K562 (cell line): ENCODE measurements around the gene GZMM. TPM values are rescaled to one million over a fixed set of nuclear protein-coding genes. Genes with fewer than 3 reads are reported as not detected.

Source experiments
- CREM ChIP-seq: IDR thresholded peaks from 2 replicates; pipeline ENCODE4 v1.6.1; 2014; ENCODE audit warnings: antibody characterized with exemption, low read depth
- ESRRA ChIP-seq: fragments of 450-650 bp; IDR thresholded peaks from 2 replicates; pipeline ENCODE4 v1.6.1; 2014; ENCODE audit warnings: low read depth, mild to moderate bottlenecking, moderate library complexity, borderline replicate concordance
- ETV1 ChIP-seq: fragments of 450-650 bp; conservative IDR thresholded peaks from 2 replicates; pipeline ENCODE4 v1.6.1; 2016; ENCODE audit warnings: missing genetic modification characterization, control low read depth, low read depth, missing compliant biosample characterization
- ETV6 ChIP-seq, 3 experiments: fragments of 150-350 bp in 1 of 3; sonication (generic) in 1 of 3; formaldehyde crosslinking in 1 of 3; IDR thresholded peaks; 2 replicates each; pipeline versions ENCODE4 v1.6.1 to v1.8.0; 2014 to 2022; ENCODE audit warnings: borderline replicate concordance in 2 of 3, low read depth in 2 of 3, antibody characterized with exemption in 1 of 3, low read length in 1 of 3, mild to moderate bottlenecking in 1 of 3, missing genetic modification reagents in 1 of 3
- FOS ChIP-seq: IDR thresholded peaks from 3 replicates; pipeline ENCODE4 v1.6.1; 2011; ENCODE audit not compliant: insufficient read length; ENCODE audit errors: extremely low read depth
- FOXJ2 ChIP-seq: fragments of 200-800 bp; sonication (Bioruptor generic); IDR thresholded peaks from 2 replicates; pipeline ENCODE4 v1.6.1; 2016; ENCODE audit warnings: missing genetic modification characterization, missing compliant biosample characterization
- FOXP1 ChIP-seq: sonication (generic); formaldehyde crosslinking; IDR thresholded peaks from 2 replicates; pipeline ENCODE4 v1.8.0; 2022; ENCODE audit warnings: mild to moderate bottlenecking, missing genetic modification reagents
- HMG20A ChIP-seq: fragments of 450-650 bp; formaldehyde crosslinking; conservative IDR thresholded peaks from 2 replicates; pipeline ENCODE4 v1.4.0; 2020; ENCODE audit warnings: mild to moderate bottlenecking, mixed read lengths
- ILK ChIP-seq: fragments of 450-650 bp; IDR thresholded peaks from 2 replicates; pipeline ENCODE4 v1.6.1; 2016; ENCODE audit warnings: missing genetic modification characterization, low read depth, mild to moderate bottlenecking, missing compliant biosample characterization, moderate library complexity, borderline replicate concordance
- NFXL1 ChIP-seq: fragments of 450-650 bp; formaldehyde crosslinking; IDR thresholded peaks from 2 replicates; pipeline ENCODE4 v1.4.0; 2021; ENCODE audit warnings: mild to moderate bottlenecking
- RBM15 ChIP-seq: fragments of 200-400 bp; formaldehyde crosslinking; IDR thresholded peaks from 2 replicates; pipeline ENCODE4 v1.6.1; 2018; ENCODE audit warnings: mild to moderate bottlenecking, low read length, moderate library complexity; ENCODE audit not compliant: insufficient read depth
- RCOR1 ChIP-seq, 2 experiments: IDR thresholded peaks; 2 replicates each; pipeline ENCODE4 v1.6.1; 2012; ENCODE audit warnings: low read depth in 2 of 2, low read length in 2 of 2, borderline replicate concordance in 1 of 2, improper control_type of control experiment in 1 of 2
- SIX5 ChIP-seq, 2 experiments: IDR thresholded peaks; 2 replicates each; pipeline ENCODE4 v1.6.1; 2011; ENCODE audit warnings: low read length in 2 of 2, borderline replicate concordance in 1 of 2, low read depth in 1 of 2, mild to moderate bottlenecking in 1 of 2, moderate library complexity in 1 of 2; ENCODE audit not compliant: insufficient read depth in 1 of 2
- ZNF121 ChIP-seq: sonication (generic); formaldehyde crosslinking; conservative IDR thresholded peaks from 2 replicates; pipeline ENCODE4 v1.8.0; 2022; ENCODE audit warnings: missing genetic modification reagents
- ZNF217 ChIP-seq: sonication (generic); formaldehyde crosslinking; IDR thresholded peaks from 2 replicates; pipeline ENCODE4 v1.8.0; 2022; ENCODE audit warnings: mild to moderate bottlenecking, missing genetic modification reagents
- ZNF41 ChIP-seq: fragments of 250-450 bp; sonication (Bioruptor Pico); conservative IDR thresholded peaks from 2 replicates; pipeline ENCODE4 v1.4.0; 2020; ENCODE audit warnings: mild to moderate bottlenecking
- ZNF584 ChIP-seq: fragments of 200-800 bp; sonication (Bioruptor generic); IDR thresholded peaks from 2 replicates; pipeline ENCODE4 v1.6.1; 2016; ENCODE audit warnings: low read depth, mild to moderate bottlenecking, missing genetic modification characterization, missing compliant biosample characterization
- polyA plus RNA-seq, 8 experiments: library from polyadenylated mRNA; depleted of rRNA in 4 of 8; stranded (reverse) in 5 of 8; unstranded in 3 of 8; fragments of >200 nt; fragmentation: Nextera tagmentation in 2 of 8; fragmentation: Illumina TruSeq in 1 of 8; extraction: Ambion mirVana in 2 of 8; extraction: Trizol in 1 of 8; gene quantifications; 2 replicates each; pipeline versions ENCODE4 v1.2.1 to v1.2.3, GENCODE V29; 2011 to 2014; ENCODE audit warnings: inconsistent platforms in 1 of 8, missing spikeins in 1 of 8
- total RNA-seq, 7 experiments: library from RNA; depleted of rRNA in 6 of 7; stranded (reverse); fragments of >200 nt in 6 of 7; fragmentation: Illumina TruSeq in 2 of 7; extraction: Trizol in 2 of 7; gene quantifications; 2 replicates each; pipeline versions ENCODE4 v1.2.1 to v1.2.3, GENCODE V29; 2011 to 2021; ENCODE audit warnings: low replicate concordance in 1 of 7
- TF ChIP-seq, protein P1 (sequence below): IDR thresholded peaks from 3 replicates; pipeline ENCODE4 v1.6.1; 2011; ENCODE audit warnings: borderline replicate concordance, mild to moderate bottlenecking, moderate library complexity; ENCODE audit not compliant: insufficient read length; ENCODE audit errors: extremely low read depth
- TF ChIP-seq, protein P2 (sequence below): IDR thresholded peaks from 2 replicates; pipeline ENCODE4 v1.6.1; 2011; ENCODE audit not compliant: insufficient read length; ENCODE audit errors: extremely low read depth
- TF ChIP-seq, protein P3 (sequence below): sonication (generic); formaldehyde crosslinking; IDR thresholded peaks from 2 replicates; pipeline ENCODE4 v1.8.0; 2022; ENCODE audit warnings: mild to moderate bottlenecking, missing genetic modification reagents
- TF ChIP-seq, protein P4 (sequence below): sonication (generic); formaldehyde crosslinking; IDR thresholded peaks from 2 replicates; pipeline ENCODE4 v1.9.0; 2022; ENCODE audit warnings: mild to moderate bottlenecking, missing genetic modification reagents

GZMM gene
- total and polyA plus RNA-seq, 9 of the 15 experiments (the other 6 are each of a cell fraction or from before 2014, with no cell fraction given): 0.08 to 2.6 (median 0.70) TPM; not detected in 2

DNA sequence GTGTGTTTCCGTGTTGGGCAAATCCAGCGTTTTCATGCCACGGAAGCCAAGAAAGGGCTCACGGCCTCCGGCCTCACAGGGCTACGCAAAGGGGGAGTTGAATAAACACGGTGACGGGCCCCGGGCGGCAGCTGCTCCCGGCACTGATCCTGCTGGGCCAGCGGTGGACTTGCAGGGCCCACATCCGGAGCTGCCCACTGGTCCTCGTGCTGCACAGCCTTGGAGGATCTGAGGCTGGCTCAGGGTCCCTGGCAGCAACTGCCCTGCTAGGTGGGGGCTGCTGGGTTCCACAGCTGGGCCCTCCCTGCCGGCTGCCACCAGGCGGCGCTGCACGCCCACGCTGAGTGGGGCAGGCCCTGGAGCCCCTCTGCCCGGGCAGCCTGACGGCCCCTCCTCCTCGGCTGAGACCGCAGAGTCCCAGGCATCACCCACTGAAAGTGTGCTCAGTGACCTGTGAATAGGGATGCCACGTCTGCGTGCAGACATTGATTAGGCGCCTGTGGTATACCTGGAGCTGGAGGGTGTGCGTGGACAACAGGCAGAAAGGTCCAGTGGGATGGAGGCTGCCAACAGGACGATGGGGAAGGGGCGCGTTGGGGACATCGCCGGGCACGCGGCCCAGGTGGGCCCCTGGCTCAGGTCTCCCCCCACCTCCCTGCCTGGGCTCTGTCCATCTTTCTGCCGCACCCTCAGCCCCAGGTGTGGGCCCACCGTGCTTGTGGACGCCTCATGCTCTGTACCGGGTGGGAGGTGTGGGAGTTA, 40.6 kb downstream of the GZMM start (continued):
- TF ChIP-seq, protein P1, sequence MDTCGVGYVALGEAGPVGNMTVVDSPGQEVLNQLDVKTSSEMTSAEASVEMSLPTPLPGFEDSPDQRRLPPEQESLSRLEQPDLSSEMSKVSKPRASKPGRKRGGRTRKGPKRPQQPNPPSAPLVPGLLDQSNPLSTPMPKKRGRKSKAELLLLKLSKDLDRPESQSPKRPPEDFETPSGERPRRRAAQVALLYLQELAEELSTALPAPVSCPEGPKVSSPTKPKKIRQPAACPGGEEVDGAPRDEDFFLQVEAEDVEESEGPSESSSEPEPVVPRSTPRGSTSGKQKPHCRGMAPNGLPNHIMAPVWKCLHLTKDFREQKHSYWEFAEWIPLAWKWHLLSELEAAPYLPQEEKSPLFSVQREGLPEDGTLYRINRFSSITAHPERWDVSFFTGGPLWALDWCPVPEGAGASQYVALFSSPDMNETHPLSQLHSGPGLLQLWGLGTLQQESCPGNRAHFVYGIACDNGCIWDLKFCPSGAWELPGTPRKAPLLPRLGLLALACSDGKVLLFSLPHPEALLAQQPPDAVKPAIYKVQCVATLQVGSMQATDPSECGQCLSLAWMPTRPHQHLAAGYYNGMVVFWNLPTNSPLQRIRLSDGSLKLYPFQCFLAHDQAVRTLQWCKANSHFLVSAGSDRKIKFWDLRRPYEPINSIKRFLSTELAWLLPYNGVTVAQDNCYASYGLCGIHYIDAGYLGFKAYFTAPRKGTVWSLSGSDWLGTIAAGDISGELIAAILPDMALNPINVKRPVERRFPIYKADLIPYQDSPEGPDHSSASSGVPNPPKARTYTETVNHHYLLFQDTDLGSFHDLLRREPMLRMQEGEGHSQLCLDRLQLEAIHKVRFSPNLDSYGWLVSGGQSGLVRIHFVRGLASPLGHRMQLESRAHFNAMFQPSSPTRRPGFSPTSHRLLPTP: no peak
- TF ChIP-seq ZNF121 (CRISPR knock-in tag) (no peak), RCOR1 (IDR thresholded peaks at IDR 0.05; ENCODE audit: borderline replicate concordance in 1 of 2, low read depth in 2 of 2, low read length in 2 of 2) (peak in 1 of 2 experiments; percentile 22; a peak in 1 of 4 replicates), RBM15 (no peak), NFXL1 (CRISPR knock-in tag) (no peak), SIX5 (IDR thresholded peaks at IDR 0.05; ENCODE audit: borderline replicate concordance in 1 of 2, insufficient read depth in 1 of 2, low read depth in 1 of 2, low read length in 2 of 2) (no peak), ILK (tag) (no peak), ZNF584 (CRISPR knock-in tag) (no peak), ZNF217 (no peak), ZNF41 (no peak), ETV1 (no peak), FOXJ2 (tag) (no peak), CREM (no peak; the same call in none of the 2 replicates), ESRRA (peak; percentile 46; the same call in 1 of the 2 replicates), FOS (no peak), ETV6 (IDR thresholded peaks at IDR 0.05; ENCODE audit: borderline replicate concordance in 1 of 2, low read depth in 2 of 2, low read length in 1 of 2) (no peak), ETV6 (CRISPR knock-in tag; IDR thresholded peaks at IDR 0.05; ENCODE audit: borderline replicate concordance) (no peak), FOXP1 (CRISPR knock-in tag) (no peak), HMG20A (CRISPR knock-in tag) (no peak)
- TF ChIP-seq, protein P2, sequence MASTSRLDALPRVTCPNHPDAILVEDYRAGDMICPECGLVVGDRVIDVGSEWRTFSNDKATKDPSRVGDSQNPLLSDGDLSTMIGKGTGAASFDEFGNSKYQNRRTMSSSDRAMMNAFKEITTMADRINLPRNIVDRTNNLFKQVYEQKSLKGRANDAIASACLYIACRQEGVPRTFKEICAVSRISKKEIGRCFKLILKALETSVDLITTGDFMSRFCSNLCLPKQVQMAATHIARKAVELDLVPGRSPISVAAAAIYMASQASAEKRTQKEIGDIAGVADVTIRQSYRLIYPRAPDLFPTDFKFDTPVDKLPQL: no peak
- TF ChIP-seq, protein P3, sequence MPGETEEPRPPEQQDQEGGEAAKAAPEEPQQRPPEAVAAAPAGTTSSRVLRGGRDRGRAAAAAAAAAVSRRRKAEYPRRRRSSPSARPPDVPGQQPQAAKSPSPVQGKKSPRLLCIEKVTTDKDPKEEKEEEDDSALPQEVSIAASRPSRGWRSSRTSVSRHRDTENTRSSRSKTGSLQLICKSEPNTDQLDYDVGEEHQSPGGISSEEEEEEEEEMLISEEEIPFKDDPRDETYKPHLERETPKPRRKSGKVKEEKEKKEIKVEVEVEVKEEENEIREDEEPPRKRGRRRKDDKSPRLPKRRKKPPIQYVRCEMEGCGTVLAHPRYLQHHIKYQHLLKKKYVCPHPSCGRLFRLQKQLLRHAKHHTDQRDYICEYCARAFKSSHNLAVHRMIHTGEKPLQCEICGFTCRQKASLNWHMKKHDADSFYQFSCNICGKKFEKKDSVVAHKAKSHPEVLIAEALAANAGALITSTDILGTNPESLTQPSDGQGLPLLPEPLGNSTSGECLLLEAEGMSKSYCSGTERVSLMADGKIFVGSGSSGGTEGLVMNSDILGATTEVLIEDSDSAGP (CRISPR knock-in tag): no peak
- TF ChIP-seq, protein P4, sequence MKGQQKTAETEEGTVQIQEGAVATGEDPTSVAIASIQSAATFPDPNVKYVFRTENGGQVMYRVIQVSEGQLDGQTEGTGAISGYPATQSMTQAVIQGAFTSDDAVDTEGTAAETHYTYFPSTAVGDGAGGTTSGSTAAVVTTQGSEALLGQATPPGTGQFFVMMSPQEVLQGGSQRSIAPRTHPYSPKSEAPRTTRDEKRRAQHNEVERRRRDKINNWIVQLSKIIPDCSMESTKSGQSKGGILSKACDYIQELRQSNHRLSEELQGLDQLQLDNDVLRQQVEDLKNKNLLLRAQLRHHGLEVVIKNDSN (CRISPR knock-in tag): no peak
